ENCODE data around the gene PAPOLB.

DNA sequence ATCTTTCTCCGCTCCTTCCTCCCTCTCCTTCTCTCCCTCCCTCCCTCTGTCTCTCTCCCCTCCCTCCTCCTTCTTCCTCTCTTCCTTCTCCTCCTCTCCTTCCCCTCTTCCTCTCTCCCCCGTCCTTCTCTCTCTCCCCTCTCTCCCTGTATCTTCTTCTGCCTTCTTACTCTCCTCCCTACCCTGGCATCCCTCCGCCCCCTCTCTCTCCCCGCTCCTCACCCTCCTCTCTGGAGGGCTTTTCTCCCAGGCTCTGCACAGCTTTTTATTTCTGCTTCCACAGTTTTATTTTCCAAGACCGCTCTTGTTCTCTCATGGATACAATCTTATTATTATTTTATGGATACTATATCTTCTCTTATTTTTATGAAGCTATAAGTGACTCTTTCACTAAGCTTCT lies 53.8 kb downstream of the PAPOLB start:
- TF ChIP-seq, protein P1, sequence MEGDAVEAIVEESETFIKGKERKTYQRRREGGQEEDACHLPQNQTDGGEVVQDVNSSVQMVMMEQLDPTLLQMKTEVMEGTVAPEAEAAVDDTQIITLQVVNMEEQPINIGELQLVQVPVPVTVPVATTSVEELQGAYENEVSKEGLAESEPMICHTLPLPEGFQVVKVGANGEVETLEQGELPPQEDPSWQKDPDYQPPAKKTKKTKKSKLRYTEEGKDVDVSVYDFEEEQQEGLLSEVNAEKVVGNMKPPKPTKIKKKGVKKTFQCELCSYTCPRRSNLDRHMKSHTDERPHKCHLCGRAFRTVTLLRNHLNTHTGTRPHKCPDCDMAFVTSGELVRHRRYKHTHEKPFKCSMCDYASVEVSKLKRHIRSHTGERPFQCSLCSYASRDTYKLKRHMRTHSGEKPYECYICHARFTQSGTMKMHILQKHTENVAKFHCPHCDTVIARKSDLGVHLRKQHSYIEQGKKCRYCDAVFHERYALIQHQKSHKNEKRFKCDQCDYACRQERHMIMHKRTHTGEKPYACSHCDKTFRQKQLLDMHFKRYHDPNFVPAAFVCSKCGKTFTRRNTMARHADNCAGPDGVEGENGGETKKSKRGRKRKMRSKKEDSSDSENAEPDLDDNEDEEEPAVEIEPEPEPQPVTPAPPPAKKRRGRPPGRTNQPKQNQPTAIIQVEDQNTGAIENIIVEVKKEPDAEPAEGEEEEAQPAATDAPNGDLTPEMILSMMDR (IDR thresholded peaks at IDR 0.05; ENCODE audit: poor library complexity) = no peak
- TF ChIP-seq EZH2 (IDR thresholded peaks at IDR 0.05; ENCODE audit: borderline replicate concordance) (no peak), EZH2phosphoT487 (IDR thresholded peaks at IDR 0.05; ENCODE audit: low read depth, severe bottlenecking, unreplicated experiment) (no peak)
